HepG2 (cell line): ENCODE data around the gene SPATS2. TPM values are rescaled to one million over a fixed set of nuclear protein-coding genes. Genes with fewer than 3 reads are reported as not detected.
A peak's percentile ranks its signal among the peaks of the same experiment; 100 is the strongest.

Experiments used
- FUBP1 ChIP-seq: sonication (generic); formaldehyde crosslinking; IDR thresholded peaks from 2 replicates; pipeline ENCODE4 v1.5.1; 2020; ENCODE audit warnings: missing genetic modification reagents, mild to moderate bottlenecking, borderline replicate concordance
- HMGXB4 ChIP-seq, 2 experiments: sonication (generic) in 1 of 2; formaldehyde crosslinking in 1 of 2; IDR thresholded peaks; 2 replicates each; pipeline versions ENCODE4 v1.4.0 to v1.6.1; 2018 to 2020; ENCODE audit warnings: missing genetic modification reagents in 2 of 2, borderline replicate concordance in 1 of 2, low read depth in 1 of 2, mild to moderate bottlenecking in 1 of 2, missing biosample characterization in 1 of 2
- LBX2 ChIP-seq: sonication (generic); formaldehyde crosslinking; IDR thresholded peaks from 2 replicates; pipeline ENCODE4 v1.5.0; 2020; ENCODE audit warnings: missing genetic modification reagents, mild to moderate bottlenecking, borderline replicate concordance
- MTA1 ChIP-seq: sonication (generic); formaldehyde crosslinking; IDR thresholded peaks from 2 replicates; pipeline ENCODE4 v1.4.0; 2020; ENCODE audit warnings: missing genetic modification reagents, mild to moderate bottlenecking, borderline replicate concordance
- MTERF4 ChIP-seq: sonication (generic); formaldehyde crosslinking; IDR thresholded peaks from 2 replicates; pipeline ENCODE4 v1.8.0; 2023; ENCODE audit warnings: mild to moderate bottlenecking, missing genetic modification reagents
- PATZ1 ChIP-seq: sonication (generic); formaldehyde crosslinking; IDR thresholded peaks from 2 replicates; pipeline ENCODE4 v1.4.0; 2020; ENCODE audit warnings: missing genetic modification reagents
- SPEN ChIP-seq: sonication (generic); formaldehyde crosslinking; IDR thresholded peaks from 2 replicates; pipeline ENCODE4 v1.5.1; 2020; ENCODE audit warnings: low read depth, mild to moderate bottlenecking, missing genetic modification reagents
- XRCC5 ChIP-seq: fragments of 200-400 bp; formaldehyde crosslinking; optimal IDR thresholded peaks from 2 replicates; pipeline ENCODE3; 2017; ENCODE audit warnings: mild to moderate bottlenecking, low read length
- ZBTB39 ChIP-seq: sonication (generic); formaldehyde crosslinking; IDR thresholded peaks from 2 replicates; pipeline ENCODE4 v1.5.0; 2020; ENCODE audit warnings: missing genetic modification reagents
- ZNF160 ChIP-seq: sonication (generic); formaldehyde crosslinking; IDR thresholded peaks from 2 replicates; pipeline ENCODE4 v1.8.0; 2022; ENCODE audit warnings: mild to moderate bottlenecking, inconsistent platforms, missing genetic modification reagents
- ZNF414 ChIP-seq: sonication (generic); formaldehyde crosslinking; IDR thresholded peaks from 2 replicates; pipeline ENCODE4 v1.5.0; 2020; ENCODE audit warnings: missing genetic modification reagents
- ZNF576 ChIP-seq: sonication (generic); formaldehyde crosslinking; IDR thresholded peaks from 2 replicates; pipeline ENCODE4 v1.4.0; 2020; ENCODE audit warnings: mild to moderate bottlenecking, missing genetic modification reagents
- ZNF614 ChIP-seq: IDR thresholded peaks from 2 replicates; pipeline ENCODE4 v1.6.1; 2018; ENCODE audit warnings: missing biosample characterization, missing genetic modification reagents, inconsistent platforms, borderline replicate concordance
- ZNF761 ChIP-seq: sonication (generic); formaldehyde crosslinking; conservative IDR thresholded peaks from 2 replicates; pipeline ENCODE4 v1.4.0; 2020; ENCODE audit warnings: mild to moderate bottlenecking, missing genetic modification reagents
- ZNF772 ChIP-seq: sonication (generic); formaldehyde crosslinking; IDR thresholded peaks from 2 replicates; pipeline ENCODE4 v1.5.0; 2020; ENCODE audit warnings: mild to moderate bottlenecking, missing genetic modification reagents
- polyA plus RNA-seq, 8 experiments: library from polyadenylated mRNA; depleted of rRNA in 3 of 8; stranded (reverse) in 7 of 8; unstranded in 1 of 8; fragments of >200 nt; fragmentation: Illumina TruSeq in 4 of 8; extraction: Trizol in 4 of 8; gene quantifications; 2 replicates each; pipeline versions ENCODE4 v1.2.1 to v1.2.3, GENCODE V29; 2011 to 2016; ENCODE audit warnings: low read depth in 4 of 8, missing spikeins in 1 of 8, mixed read lengths in 1 of 8; ENCODE audit not compliant: insufficient read depth in 1 of 8
- total RNA-seq, 5 experiments: library from RNA; depleted of rRNA; stranded (reverse); fragments of >200 nt; fragmentation: Illumina TruSeq; extraction: Trizol; gene quantifications; 2 replicates each; pipeline ENCODE4 v1.2.3, GENCODE V29; 2016; ENCODE audit warnings: low read depth in 1 of 5

The SPATS2 gene
- total and polyA plus RNA-seq, 2 of the 13 experiments (the other 11 are each of a cell fraction or from before 2014, with no cell fraction given): 19.3 to 28.1 TPM

GRCh38 chr12:49543221-49543913 lies 176.1 kb downstream of the SPATS2 start (continued):
- TF ChIP-seq ZNF772 (CRISPR knock-in tag): no peak
- TF ChIP-seq ZNF614 (CRISPR knock-in tag): no peak
- no peak; the same call in 1 of the 2 replicates for TF ChIP-seq ZBTB39 (CRISPR knock-in tag)
- no peak for TF ChIP-seq FUBP1 (CRISPR knock-in tag)
- TF ChIP-seq MTA1 (CRISPR knock-in tag): peak; percentile 47; the same call in 1 of the 2 replicates
- TF ChIP-seq MTERF4 (CRISPR knock-in tag): no peak
- TF ChIP-seq ZNF160 (CRISPR knock-in tag): no peak
- TF ChIP-seq PATZ1: peak; percentile 49; the same call in 1 of the 2 replicates
- TF ChIP-seq ZNF414 (CRISPR knock-in tag): 0 out of 2 replicates have a peak, but pooled peaks have one; percentile 49
- TF ChIP-seq ZNF761: no peak
- no peak for TF ChIP-seq LBX2
- peak; percentile 47; the same call in 1 of the 2 replicates for TF ChIP-seq SPEN
- peak; percentile 19 for TF ChIP-seq XRCC5
- no peak for TF ChIP-seq ZNF576
- peak in 1 of 2 experiments; percentile 46; a peak in 1 of 4 replicates for TF ChIP-seq HMGXB4 (CRISPR knock-in tag; IDR thresholded peaks at IDR 0.05; ENCODE audit: borderline replicate concordance in 1 of 2, low read depth in 1 of 2)
